Activated CD8-positive, alpha-beta T cell treated with anti-CD3 and anti-CD28 coated beads for 36 hours (primary cell): ENCODE data around the gene CHST10. TPM values are rescaled to one million over a fixed set of nuclear protein-coding genes. Genes with fewer than 3 reads are reported as not detected.
"Not testable (repeated sequence)": the region's sequence is repeated elsewhere in the genome, so short reads cannot be mapped to it uniquely, and the experiment has no call there.

Experiments used
- ATAC-seq: fragments of 200-7000 bp; cut with Tn5 transposase; one replicate; pipeline ENCODE4 v1.10.0; 2021; ENCODE audit warnings: mild to moderate bottlenecking, moderate library complexity
- CTCF ChIA-PET: fragments of 350-600 bp; sonication (Branson Sonifier 250); formaldehyde crosslinking; loops from one replicate; lab custom pipeline; 2021; ENCODE audit warnings: antibody characterized with exemption; lab: Charles Lee
- POLR2A ChIA-PET: fragments of 350-600 bp; sonication (Branson Sonifier 250); formaldehyde crosslinking; loops from one replicate; lab custom pipeline; 2021; ENCODE audit warnings: antibody characterized with exemption; lab: Charles Lee
- DNase-seq: peaks from one replicate; pipeline ENCODE4 v3.0.0-alpha.2; 2020
- H3K27ac Mint-ChIP-seq: one replicate; pipeline ENCODE4 v1.8.0; 2021; ENCODE audit warnings: mild to moderate bottlenecking, mixed read lengths
- H3K27me3 Mint-ChIP-seq: one replicate; pipeline ENCODE4 v1.8.0; 2021; ENCODE audit warnings: mixed read lengths
- H3K36me3 Mint-ChIP-seq: one replicate; pipeline ENCODE4 v1.8.0; 2021; ENCODE audit warnings: low read depth, mixed read lengths
- H3K4me1 Mint-ChIP-seq: one replicate; pipeline ENCODE4 v1.8.0; 2021; ENCODE audit warnings: low read depth, mixed read lengths
- H3K4me3 Mint-ChIP-seq: one replicate; pipeline ENCODE4 v1.8.0; 2021; ENCODE audit warnings: mild to moderate bottlenecking, moderate library complexity, mixed read lengths
- H3K9me3 Mint-ChIP-seq: one replicate; pipeline ENCODE4 v1.8.0; 2021; ENCODE audit warnings: mixed read lengths
- CTCF ChIP-seq: fragments of 200-600 bp; IDR thresholded peaks from one replicate; pipeline ENCODE4 v1.8.0; 2022; ENCODE audit warnings: antibody characterized with exemption, mild to moderate bottlenecking
- intact Hi-C: fragments of 100-400 bp; cut with micrococcal nuclease; formaldehyde crosslinking; loops from one replicate; pipeline ENCODE4 v1.10.0; 2022
- total RNA-seq, 2 experiments: library from RNA; stranded (reverse); gene quantifications; one replicate each; pipeline ENCODE4 v1.2.3, GENCODE V29; 2021

CHST10 gene
- total RNA-seq, 2 experiments from 2014 or later = 9.5 to 10.5 TPM

GRCh38 chr2:100380681-100381080 is 36.8 kb downstream of the CHST10 start:
- Mint-ChIP-seq H3K27ac (no peak overlapping the region), H3K36me3 (no peaks in the 10 kb centered on the region), H3K4me3 (no peak overlapping the region), H3K4me1 (peaks cover 2% of the 10 kb centered on the region), H3K27me3 (no peaks in the 10 kb centered on the region), H3K9me3 (no peaks in the 10 kb centered on the region)
- DNase-seq = no peak
- TF ChIP-seq CTCF = no peak
- no peak for ATAC-seq
- intact Hi-C loops = loop anchor here (1.0 kb wide), 1 partner anchor 117 kb away; no protein-coding TSS in a partner anchor
- POLR2A ChIA-PET = interaction anchor here (1.1 kb wide), 1 partner anchor 118 kb away, joined by 4 read pairs; no protein-coding TSS in a partner anchor
- CTCF ChIA-PET = interaction anchor here (0.8 to 3.0 kb wide), 50 partner anchors 8 to 845 kb away, joined by 3 to 133 read pairs (median 4); partner anchors contain the start of gene CHST10

GRCh38 chr2:100376836-100377235 is 40.6 kb downstream of the CHST10 start:
- intact Hi-C loops = no loop called here
- CTCF ChIA-PET = interaction anchor here (3.2 kb wide), 1 partner anchor 114 kb away, joined by 16 read pairs; no protein-coding TSS in a partner anchor
- Mint-ChIP-seq H3K4me1 (peaks cover 2% of the 10 kb centered on the region), H3K36me3 (no peaks in the 10 kb centered on the region), H3K27me3 (peaks cover 6% of the 10 kb centered on the region), H3K27ac (no peak overlapping the region), H3K4me3 (no peak overlapping the region), H3K9me3 (peaks cover 6% of the 10 kb centered on the region)
- ATAC-seq (no peak), DNase-seq (no peak)
- POLR2A ChIA-PET = no interaction called here
- no peak for TF ChIP-seq CTCF

GRCh38 chr2:100367163-100367562 is 50.3 kb downstream of the CHST10 start:
- ATAC-seq = no peak
- no peak for TF ChIP-seq CTCF
- POLR2A ChIA-PET = no interaction called here

GRCh38 chr2:100365434-100365833 is 52.0 kb downstream of the CHST10 start:
- CTCF ChIA-PET = interaction anchor here (0.9 kb wide), 1 partner anchor 102 kb away, joined by 3 read pairs; no protein-coding TSS in a partner anchor

More at GRCh38 chr2:100367163-100367562, 50.3 kb downstream of the CHST10 start:
- no peak overlapping the region for H3K4me3 Mint-ChIP-seq
- CTCF ChIA-PET = interaction anchor here (0.6 to 3.7 kb wide), 2 partner anchors 13 to 379 kb away, joined by 3 to 19 read pairs; no protein-coding TSS in a partner anchor
- DNase-seq = no peak
- intact Hi-C loops = no loop called here
- H3K36me3 Mint-ChIP-seq = no peaks in the 10 kb centered on the region
- H3K4me1 Mint-ChIP-seq = no peaks in the 10 kb centered on the region
- H3K9me3 Mint-ChIP-seq = peaks cover 26% of the 10 kb centered on the region
- H3K27ac Mint-ChIP-seq = no peak overlapping the region
- peaks cover 7% of the 10 kb centered on the region for H3K27me3 Mint-ChIP-seq

GRCh38 chr2:100362269-100362668 is 55.2 kb downstream of the CHST10 start:
- DNase-seq, H3K27ac Mint-ChIP-seq, POLR2A ChIA-PET, ATAC-seq, H3K36me3 Mint-ChIP-seq, CTCF ChIA-PET, intact Hi-C loops, H3K9me3 Mint-ChIP-seq, H3K4me3 Mint-ChIP-seq, H3K27me3 Mint-ChIP-seq, H3K4me1 Mint-ChIP-seq: not testable (repeated sequence)

More at GRCh38 chr2:100365434-100365833, 52.0 kb downstream of the CHST10 start:
- Mint-ChIP-seq H3K4me1 (no peaks in the 10 kb centered on the region), H3K4me3 (no peak overlapping the region), H3K27ac (no peak overlapping the region), H3K9me3 (peaks cover 18% of the 10 kb centered on the region), H3K27me3 (peaks cover 7% of the 10 kb centered on the region), H3K36me3 (no peaks in the 10 kb centered on the region)
- POLR2A ChIA-PET = no interaction called here
- no peak for ATAC-seq
- no peak for DNase-seq
- no peak for TF ChIP-seq CTCF
- intact Hi-C loops = no loop called here
